Eye (tissue), 1 donor: ENCODE measurements around the gene NIN.

Source experiments
- DNase-seq: peaks from one replicate; pipeline ENCODE4 v3.0.0-alpha.2; 2015

Gene NIN

DNA sequence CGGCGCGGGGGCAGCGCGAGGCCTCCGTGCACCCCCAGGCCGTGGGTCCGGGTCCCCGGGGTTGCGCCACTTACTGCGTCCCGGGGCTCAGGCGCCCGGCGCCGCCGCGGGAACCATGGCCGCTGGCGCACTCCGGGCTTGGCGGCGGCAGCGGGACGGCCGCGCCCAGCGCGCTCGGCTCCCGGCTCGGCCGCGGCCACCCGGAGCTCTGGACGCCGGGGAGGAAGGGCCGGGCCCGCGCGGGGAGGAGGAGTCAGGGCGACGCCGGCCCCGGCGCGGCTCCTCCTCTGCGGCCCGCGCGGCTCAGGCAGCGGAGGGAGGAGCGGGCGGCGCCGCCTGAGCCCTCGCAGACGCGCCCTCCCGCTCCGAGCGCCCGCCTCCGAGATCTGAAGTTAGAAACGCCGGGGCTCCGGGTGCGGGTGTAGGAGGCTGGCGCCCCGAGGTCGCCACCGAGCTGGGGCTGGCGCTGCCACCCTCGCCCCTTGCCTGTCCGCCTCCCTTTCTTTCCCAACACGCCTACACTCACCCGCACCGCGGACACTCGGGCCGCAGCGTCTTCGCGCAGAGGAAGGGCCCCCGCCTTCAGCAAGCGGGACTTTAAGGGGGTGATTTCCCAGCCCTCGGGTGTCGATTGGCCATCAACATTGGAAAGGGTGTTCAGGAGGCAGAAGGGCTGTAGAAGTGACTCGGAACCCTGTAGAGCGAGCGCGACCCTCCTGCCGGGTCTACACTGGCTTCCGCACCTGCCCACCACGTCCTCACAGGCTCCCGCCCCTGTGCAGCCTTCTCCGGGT lies at the start of gene NIN:
Gene NIN (minus strand): TSS at position 231 of the 794 bp plus-strand sequence. CDS start 9,106 bp downstream, outside the sequence.
- DNase-seq: peak; percentile 92

GRCh38 chr14:50875359-50876070 lies 44.6 kb upstream of the NIN start:
- DNase-seq: peak; percentile 58

DNA sequence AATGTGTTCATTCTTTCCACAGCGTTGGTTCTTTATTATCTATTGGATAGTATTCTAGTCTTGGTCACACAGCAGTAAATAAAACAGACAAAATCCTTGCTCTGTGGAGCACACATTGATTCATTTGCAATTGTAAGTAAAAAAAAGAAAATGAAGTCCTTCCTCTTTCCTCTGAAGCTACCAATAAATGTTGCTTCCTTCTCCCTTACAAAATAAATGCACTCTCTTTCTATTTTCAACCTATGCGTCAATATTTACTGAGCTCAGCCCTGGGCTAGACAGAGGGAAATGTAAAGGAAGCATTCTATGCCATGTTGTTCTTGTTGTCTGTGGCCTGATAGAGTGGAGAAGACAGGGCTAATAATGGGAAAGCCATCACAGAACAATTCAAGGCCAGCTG lies 43.8 kb upstream of the NIN start:
- peak; percentile 52 for DNase-seq

GRCh38 chr14:50871914-50872732 lies 41.2 kb upstream of the NIN start, which contains the start of gene ABHD12B:
TSS of gene ABHD12B (plus strand) at chr14:50872053. CDS start at chr14:50872175, 122 bp downstream.
- DNase-seq: peak; percentile 50

- DNase-seq: no peak
Measured at GRCh38 chr14:50871228-50871627, 40.3 kb upstream of the NIN start.

DNA sequence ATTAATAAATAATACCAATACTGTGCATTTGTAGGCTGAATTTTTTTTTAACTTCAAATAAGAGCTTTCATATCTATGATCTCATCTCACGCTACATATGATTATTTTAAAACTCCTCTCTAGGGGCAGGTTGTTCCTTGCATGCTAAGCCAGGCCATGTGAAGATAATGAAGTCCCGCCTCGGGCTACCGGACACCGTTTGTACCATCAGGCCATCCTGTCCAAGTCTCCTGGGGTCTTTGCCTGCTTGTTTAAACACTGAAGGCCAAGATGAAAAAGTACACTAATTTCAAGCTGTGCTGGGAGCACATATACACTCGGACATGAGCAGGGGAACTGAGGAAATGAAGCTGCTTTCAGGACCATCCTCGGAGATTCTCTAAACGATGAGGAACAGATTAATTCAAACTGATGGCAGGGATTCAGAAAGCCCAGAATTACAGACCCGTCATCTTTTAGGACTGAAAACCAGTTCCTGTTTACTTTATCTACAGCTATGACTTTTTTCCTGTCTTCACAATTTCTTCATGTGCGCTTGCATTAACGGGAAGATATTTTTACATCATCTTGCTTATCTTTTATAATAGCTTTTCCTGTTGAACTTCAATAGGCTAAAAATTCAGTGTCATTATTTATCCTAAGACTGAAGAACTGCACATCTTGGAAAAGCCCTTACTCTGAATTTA lies 34.6 kb upstream of the NIN start:
- DNase-seq: peak; percentile 72

GRCh38 chr14:50864946-50865345 lies 34.0 kb upstream of the NIN start:
- DNase-seq: peak; percentile 63

GRCh38 chr14:50864237-50864636 lies 33.3 kb upstream of the NIN start:
- DNase-seq: no peak

- DNase-seq: no peak
Measured at GRCh38 chr14:50862036-50862570, 31.1 kb upstream of the NIN start.

GRCh38 chr14:50860478-50861086 lies 29.6 kb upstream of the NIN start:
- peak; percentile 97 for DNase-seq

DNA sequence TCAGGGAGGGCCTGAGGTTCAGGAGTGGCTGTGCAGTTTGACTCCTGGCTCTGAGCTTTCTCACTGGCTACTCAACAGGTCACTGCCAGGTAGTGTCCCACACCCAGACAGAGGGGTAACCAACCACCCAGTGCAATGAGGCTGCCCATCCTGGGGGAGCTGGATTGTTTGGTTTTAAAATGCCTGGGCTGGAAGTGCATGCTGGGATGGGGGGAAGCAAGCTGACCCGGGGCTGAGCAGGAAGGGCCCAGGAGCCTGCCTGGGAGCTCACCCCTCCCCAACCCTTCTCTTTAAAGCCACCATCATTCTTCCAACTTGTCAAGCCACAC lies 28.3 kb upstream of the NIN start:
- DNase-seq: no peak

- DNase-seq: no peak
Measured at GRCh38 chr14:50856660-50857059, 25.7 kb upstream of the NIN start.

GRCh38 chr14:50855558-50855957 lies 24.6 kb upstream of the NIN start:
- no peak for DNase-seq

DNA sequence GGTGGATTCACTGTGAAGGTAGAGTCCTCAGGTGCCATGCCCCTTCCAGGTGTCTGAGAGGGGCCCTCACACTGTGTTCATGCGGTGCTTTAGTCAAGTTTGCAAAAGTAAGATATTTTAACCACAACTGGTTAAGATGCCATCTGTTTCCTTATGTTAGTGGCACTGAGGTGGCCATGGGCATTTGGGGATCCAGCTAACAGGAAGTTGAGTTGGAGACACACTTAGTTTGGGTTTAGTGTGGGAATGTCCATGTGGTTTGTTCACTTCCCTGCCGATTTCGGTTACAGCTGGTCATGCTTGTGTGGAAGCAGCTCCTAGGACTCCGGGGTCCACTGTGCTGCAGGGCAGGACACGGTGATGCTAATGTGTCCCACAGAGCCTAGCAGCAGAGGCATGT lies 23.6 kb upstream of the NIN start:
- DNase-seq: no peak

- DNase-seq: no peak
Measured at GRCh38 chr14:50853891-50854290, 22.9 kb upstream of the NIN start.

DNA sequence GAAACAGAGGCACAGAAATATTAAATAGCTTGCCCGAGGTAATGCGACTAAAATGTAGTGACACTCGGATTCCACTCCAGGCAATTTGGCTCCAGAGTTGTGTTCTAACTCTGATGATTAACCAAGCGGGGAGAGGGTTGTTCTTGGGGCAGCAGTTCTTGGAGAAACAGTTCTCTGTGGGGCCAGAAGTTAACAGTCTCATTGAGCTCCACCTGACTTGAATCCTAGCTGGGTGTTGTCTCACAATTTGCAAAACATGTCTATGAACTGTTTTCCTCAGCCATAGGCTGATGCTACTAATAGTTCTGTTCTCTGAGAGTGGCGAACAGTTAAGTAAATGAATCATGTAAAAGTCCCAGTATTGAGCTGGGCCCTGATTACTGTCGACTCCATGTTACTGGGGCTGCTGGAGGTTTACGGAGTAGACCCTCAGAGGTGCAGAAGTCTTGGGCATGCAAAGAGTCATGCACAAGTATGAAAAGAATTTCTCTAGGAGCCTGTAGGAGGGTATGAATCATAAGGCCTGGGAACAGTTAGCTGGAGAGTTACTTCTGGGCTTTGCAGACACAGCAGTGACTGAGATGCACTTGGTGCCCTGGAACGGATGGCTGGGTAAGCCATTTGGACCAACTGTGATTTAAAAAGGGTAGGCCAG lies 15.4 kb upstream of the NIN start:
- DNase-seq: no peak

- DNase-seq: no peak
Measured at GRCh38 chr14:50845166-50845565, 14.2 kb upstream of the NIN start.

DNA sequence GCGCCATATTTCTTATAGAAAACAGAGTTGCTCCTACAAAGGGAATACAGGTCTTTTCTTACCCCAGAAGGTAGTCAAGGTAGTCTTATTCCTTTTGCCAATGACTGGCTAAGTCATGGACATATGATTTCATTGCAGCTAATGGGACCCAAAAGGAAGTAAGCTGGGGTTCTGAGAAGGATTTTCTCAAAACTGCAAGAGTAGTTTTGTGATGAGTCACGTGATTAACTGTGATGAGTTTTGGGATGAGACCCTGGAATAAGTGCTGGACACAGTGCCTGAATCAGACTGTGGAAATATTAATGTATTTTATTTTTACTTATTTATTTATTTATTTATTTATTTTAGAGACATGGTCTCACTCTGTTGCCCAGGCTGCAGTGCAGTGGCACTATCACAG lies 13.4 kb upstream of the NIN start:
- DNase-seq: no peak

- DNase-seq: no peak
Measured at GRCh38 chr14:50839691-50840090, 8.7 kb upstream of the NIN start.

GRCh38 chr14:50839048-50839447 lies 8.1 kb upstream of the NIN start:
- no peak for DNase-seq

DNA sequence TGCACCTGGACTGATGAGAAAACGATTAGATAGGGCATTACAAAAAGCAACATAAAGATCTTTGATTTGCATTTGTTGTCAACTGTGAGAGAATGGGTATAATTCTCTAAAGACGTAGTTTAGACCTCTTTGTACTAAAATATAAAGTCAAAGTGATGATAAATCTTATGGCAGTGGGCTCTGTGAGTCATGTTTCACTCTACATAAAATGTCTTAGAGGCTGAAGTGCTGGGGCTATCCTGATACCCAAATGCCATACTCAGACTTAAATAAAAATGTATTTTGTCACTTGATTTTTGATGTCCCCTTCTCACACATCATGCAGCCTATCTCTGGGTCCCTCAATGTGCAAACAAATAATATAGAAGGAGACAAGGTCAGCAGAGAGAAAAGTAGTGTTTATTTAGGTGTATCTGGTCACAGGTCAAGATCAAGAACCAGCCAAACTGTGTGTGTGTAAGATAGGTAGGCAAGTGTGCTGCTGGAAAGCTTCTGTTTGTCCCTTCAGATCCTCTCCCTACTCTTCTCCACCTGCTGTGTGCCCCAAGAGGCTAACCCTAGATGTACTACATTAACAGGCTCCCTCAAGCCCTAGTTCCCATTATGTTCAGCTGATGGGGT lies 7.0 kb upstream of the NIN start:
- no peak for DNase-seq
